Islet of Langerhans (tissue), 1 donor: ENCODE data around the gene CCSER1.

Source experiments
- FAIRE-seq: peaks from one replicate; lab custom pipeline; 2011; peaks lifted over from hg19 to GRCh38; lab: Jason Lieb, UNC

Gene CCSER1

GRCh38 chr4:90960433-90960832, 833.2 kb downstream of the CCSER1 start:
- no peak for FAIRE-seq

- no peak for FAIRE-seq
Observed at GRCh38 chr4:90960840-90961239, 833.6 kb downstream of the CCSER1 start.

GRCh38 chr4:90970021-90970420, 842.8 kb downstream of the CCSER1 start:
- no peak for FAIRE-seq

- no peak for FAIRE-seq
Observed at GRCh38 chr4:90977726-90978125, 850.5 kb downstream of the CCSER1 start.

- FAIRE-seq, result no peak
Observed at GRCh38 chr4:90979556-90979955, 852.4 kb downstream of the CCSER1 start.

GRCh38 chr4:90982813-90983212, 855.6 kb downstream of the CCSER1 start:
- no peak for FAIRE-seq

- no peak for FAIRE-seq
Observed at GRCh38 chr4:90990284-90990683, 863.1 kb downstream of the CCSER1 start.

GRCh38 chr4:90992213-90992612, 865.0 kb downstream of the CCSER1 start:
- FAIRE-seq, result no peak

GRCh38 chr4:90994851-90995574, 867.8 kb downstream of the CCSER1 start:
- no peak for FAIRE-seq

GRCh38 chr4:90995996-90996395, 868.8 kb downstream of the CCSER1 start:
- no peak for FAIRE-seq

GRCh38 chr4:90996813-90997212, 869.6 kb downstream of the CCSER1 start:
- no peak for FAIRE-seq

GRCh38 chr4:91015861-91016260, 888.7 kb downstream of the CCSER1 start:
- FAIRE-seq, result peak; percentile 89

- no peak for FAIRE-seq
Observed at GRCh38 chr4:91019513-91019912, 892.3 kb downstream of the CCSER1 start.

- FAIRE-seq, result no peak
Observed at GRCh38 chr4:91025241-91026148, 898.3 kb downstream of the CCSER1 start.

GRCh38 chr4:91028228-91028627, 901.0 kb downstream of the CCSER1 start:
- FAIRE-seq, result no peak

GRCh38 chr4:91031761-91032160, 904.6 kb downstream of the CCSER1 start:
- FAIRE-seq, result no peak

GRCh38 chr4:91032725-91033445, 905.7 kb downstream of the CCSER1 start:
- no peak for FAIRE-seq

- no peak for FAIRE-seq
Observed at GRCh38 chr4:91035276-91035675, 908.1 kb downstream of the CCSER1 start.

GRCh38 chr4:91037951-91038350, 910.8 kb downstream of the CCSER1 start:
- no peak for FAIRE-seq

- no peak for FAIRE-seq
Observed at GRCh38 chr4:91057871-91058270, 930.7 kb downstream of the CCSER1 start.

GRCh38 chr4:91058345-91058744, 931.2 kb downstream of the CCSER1 start:
- no peak for FAIRE-seq

- no peak for FAIRE-seq
Observed at GRCh38 chr4:91064157-91064853, 937.1 kb downstream of the CCSER1 start.
